ENCODE measurements around the gene DOCK11. TPM values are rescaled to one million over a fixed set of nuclear protein-coding genes. Genes with fewer than 3 reads are reported as not detected.
A peak's percentile ranks its signal among the peaks of the same experiment; 100 is the strongest.
"Not testable (repeated sequence)": the region's sequence is repeated elsewhere in the genome, so short reads cannot be mapped to it uniquely, and the experiment has no call there.

DOCK11 gene
- total and polyA plus RNA-seq, 2 experiments from 2014 or later, result 7.6 to 8.3 TPM

DNA sequence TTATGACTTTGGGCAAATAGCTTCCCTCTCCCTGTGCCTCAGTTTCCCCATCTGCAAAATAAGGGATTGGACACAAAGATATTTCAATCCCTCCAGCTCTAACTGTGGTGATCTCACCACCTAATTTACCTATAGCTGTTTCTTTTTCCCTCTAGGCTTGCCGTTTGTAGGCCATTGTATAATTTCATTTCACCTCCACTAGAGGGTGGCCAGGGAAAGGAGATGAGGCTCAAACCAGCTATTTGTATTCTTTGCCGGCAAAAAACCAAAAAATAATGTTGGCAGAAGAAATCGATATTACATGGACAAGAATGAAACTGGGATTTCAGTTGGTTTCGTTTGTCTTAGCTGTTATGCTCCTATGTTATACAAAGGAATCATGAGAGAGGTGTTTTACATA, 36.1 kb upstream of the DOCK11 start:
- peak; percentile 24 for DNase-seq (ENCODE audit: low spot score)
- H2AFZ ChIP-seq, result no peak overlapping the region
- H3K27ac ChIP-seq, result no peak overlapping the region
- H3K9me2 ChIP-seq (replicated peaks; ENCODE audit: insufficient read depth), result no peaks in the 10 kb centered on the region
- H3K9me3 ChIP-seq (ENCODE audit: low read depth), result no peaks in the 10 kb centered on the region
- H3K36me3 ChIP-seq (replicated peaks; ENCODE audit: insufficient read depth, low read depth), result no peaks in the 10 kb centered on the region
- H3K4me2 ChIP-seq, result no peak overlapping the region
- no peak overlapping the region for H3K4me3 ChIP-seq
- TF ChIP-seq EZH2phosphoT487 (IDR thresholded peaks at IDR 0.05; ENCODE audit: low read depth, severe bottlenecking, unreplicated experiment) (no peak), EZH2 (IDR thresholded peaks at IDR 0.05; ENCODE audit: borderline replicate concordance) (no peak), CTCF (IDR thresholded peaks at IDR 0.05; ENCODE audit: poor library complexity) (peak; percentile 60)
- H3K79me2 ChIP-seq, result no peaks in the 10 kb centered on the region
- no peaks in the 10 kb centered on the region for H3K4me1 ChIP-seq (ENCODE audit: insufficient read depth)
- WGBS (ENCODE audit: low lambda C conversion rate, missing lambda C conversion rate), result 48% methylated on average over 4 of the region's 4 CpGs
- no peaks in the 10 kb centered on the region for H3K27me3 ChIP-seq
- H4K20me1 ChIP-seq (ENCODE audit: insufficient read depth, poor library complexity, severe bottlenecking), result no peaks in the 10 kb centered on the region

DNA sequence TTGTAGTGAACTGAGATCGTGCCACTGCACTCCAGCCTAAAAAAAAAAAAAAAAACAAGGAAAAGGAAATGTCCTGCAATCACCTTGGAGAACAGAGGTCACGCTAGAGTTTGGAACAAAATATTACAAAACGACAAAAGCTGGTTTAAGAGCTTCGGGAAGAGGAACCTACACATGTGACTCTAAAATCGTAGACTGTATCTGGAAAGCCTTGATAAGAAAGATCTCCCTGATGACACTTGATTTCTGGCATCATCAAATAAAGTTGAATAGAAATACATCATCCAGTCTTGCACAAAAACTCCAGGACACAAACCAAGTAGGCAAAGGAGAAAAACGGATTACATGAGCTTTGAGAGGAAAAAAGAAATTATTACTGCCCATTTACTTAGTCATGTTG, 31.1 kb upstream of the DOCK11 start:
- no peak for DNase-seq (ENCODE audit: low spot score)
- Histone ChIP-seq H3K4me3 (no peak overlapping the region), H4K20me1 (ENCODE audit: insufficient read depth, poor library complexity, severe bottlenecking) (no peaks in the 10 kb centered on the region), H3K27me3 (no peaks in the 10 kb centered on the region), H2AFZ (no peak overlapping the region), H3K4me2 (no peak overlapping the region), H3K36me3 (replicated peaks; ENCODE audit: insufficient read depth, low read depth) (no peaks in the 10 kb centered on the region), H3K79me2 (no peaks in the 10 kb centered on the region), H3K4me1 (ENCODE audit: insufficient read depth) (no peaks in the 10 kb centered on the region), H3K9me2 (replicated peaks; ENCODE audit: insufficient read depth) (no peaks in the 10 kb centered on the region), H3K27ac (no peak overlapping the region), H3K9me3 (ENCODE audit: low read depth) (no peaks in the 10 kb centered on the region)
- 79% methylated on average over 6 of the region's 6 CpGs for WGBS (ENCODE audit: low lambda C conversion rate, missing lambda C conversion rate)
- TF ChIP-seq CTCF (IDR thresholded peaks at IDR 0.05; ENCODE audit: poor library complexity) (no peak), EZH2phosphoT487 (IDR thresholded peaks at IDR 0.05; ENCODE audit: low read depth, severe bottlenecking, unreplicated experiment) (no peak), EZH2 (IDR thresholded peaks at IDR 0.05; ENCODE audit: borderline replicate concordance) (no peak)

- Histone ChIP-seq H3K27ac (no peak overlapping the region), H3K9me2 (replicated peaks; ENCODE audit: insufficient read depth) (no peaks in the 10 kb centered on the region)
Measured at GRCh38 chrX:118468122-118468521, 27.5 kb upstream of the DOCK11 start.

GRCh38 chrX:118470721-118471347, 24.8 kb upstream of the DOCK11 start:
- H3K36me3 ChIP-seq (replicated peaks; ENCODE audit: insufficient read depth, low read depth); H2AFZ ChIP-seq; H3K9me3 ChIP-seq (ENCODE audit: low read depth); H3K4me2 ChIP-seq; DNase-seq (ENCODE audit: low spot score); H3K4me1 ChIP-seq (ENCODE audit: insufficient read depth); H3K27me3 ChIP-seq; H3K9me2 ChIP-seq (replicated peaks; ENCODE audit: insufficient read depth); H4K20me1 ChIP-seq (ENCODE audit: insufficient read depth, poor library complexity, severe bottlenecking); H3K4me3 ChIP-seq; H3K79me2 ChIP-seq; H3K27ac ChIP-seq: not testable (repeated sequence)
- WGBS (ENCODE audit: low lambda C conversion rate, missing lambda C conversion rate), result 86% methylated on average over 5 of the region's 5 CpGs

More at GRCh38 chrX:118468122-118468521, 27.5 kb upstream of the DOCK11 start:
- no peak overlapping the region for H2AFZ ChIP-seq
- H3K36me3 ChIP-seq (replicated peaks; ENCODE audit: insufficient read depth, low read depth), result no peaks in the 10 kb centered on the region
- DNase-seq (ENCODE audit: low spot score), result no peak
- no peak for TF ChIP-seq EZH2phosphoT487 (IDR thresholded peaks at IDR 0.05; ENCODE audit: low read depth, severe bottlenecking, unreplicated experiment)
- no peak for TF ChIP-seq CTCF (IDR thresholded peaks at IDR 0.05; ENCODE audit: poor library complexity)
- TF ChIP-seq EZH2 (IDR thresholded peaks at IDR 0.05; ENCODE audit: borderline replicate concordance), result no peak
- whole genome bisulfite sequencing (ENCODE audit: low lambda C conversion rate, missing lambda C conversion rate), result 82% methylated on average over 7 of the region's 7 CpGs
- no peak overlapping the region for H3K4me3 ChIP-seq
- no peaks in the 10 kb centered on the region for H3K9me3 ChIP-seq (ENCODE audit: low read depth)
- no peaks in the 10 kb centered on the region for H3K4me1 ChIP-seq (ENCODE audit: insufficient read depth)
- H3K4me2 ChIP-seq, result no peak overlapping the region
- H3K27me3 ChIP-seq, result no peaks in the 10 kb centered on the region
- no peaks in the 10 kb centered on the region for H4K20me1 ChIP-seq (ENCODE audit: insufficient read depth, poor library complexity, severe bottlenecking)
- H3K79me2 ChIP-seq, result no peaks in the 10 kb centered on the region

All from hepatocyte (in vitro differentiated cells).